GM19239 (cell line): ENCODE data around the gene MTMR12.
"Not testable (repeated sequence)": the region's sequence is repeated elsewhere in the genome, so short reads cannot be mapped to it uniquely, and the experiment has no call there.

ENCODE experiments used
- DNase-seq: peaks from one replicate; pipeline ENCODE4 v3.0.0; 2011; ENCODE audit warnings: low spot score; ENCODE audit not compliant: insufficient read length
- FAIRE-seq: peaks from 2 replicates; lab custom pipeline; 2011; peaks lifted over from hg19 to GRCh38; lab: Jason Lieb, UNC

The MTMR12 gene

DNA sequence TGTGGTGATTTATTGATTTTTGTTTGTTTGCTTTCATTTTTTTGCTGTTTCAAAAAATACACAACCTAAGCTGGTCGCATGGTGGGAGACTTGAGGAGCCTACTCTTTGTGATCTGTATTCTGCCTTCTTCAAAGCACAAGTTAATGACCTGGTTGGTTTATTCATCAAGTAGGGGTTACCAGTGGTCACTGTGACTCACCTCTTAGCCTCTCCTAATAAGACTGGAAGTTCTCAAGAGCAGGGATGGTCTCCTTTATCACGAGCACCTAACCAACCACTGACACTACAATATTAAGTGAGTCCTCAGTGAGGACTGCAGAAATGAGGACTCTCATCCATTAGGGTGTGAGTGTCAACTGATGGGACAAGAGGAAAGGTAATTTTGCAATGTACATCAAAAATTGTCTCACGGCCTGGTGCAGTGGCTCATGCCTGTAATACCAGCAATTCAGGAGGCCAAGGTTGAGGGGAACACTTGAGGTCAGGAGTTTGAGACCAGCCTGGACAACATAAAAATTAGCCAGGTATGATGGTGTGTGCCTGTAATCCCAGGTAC, 13.6 kb upstream of the MTMR12 start:
- FAIRE-seq = no peak
- no peak for DNase-seq

DNA sequence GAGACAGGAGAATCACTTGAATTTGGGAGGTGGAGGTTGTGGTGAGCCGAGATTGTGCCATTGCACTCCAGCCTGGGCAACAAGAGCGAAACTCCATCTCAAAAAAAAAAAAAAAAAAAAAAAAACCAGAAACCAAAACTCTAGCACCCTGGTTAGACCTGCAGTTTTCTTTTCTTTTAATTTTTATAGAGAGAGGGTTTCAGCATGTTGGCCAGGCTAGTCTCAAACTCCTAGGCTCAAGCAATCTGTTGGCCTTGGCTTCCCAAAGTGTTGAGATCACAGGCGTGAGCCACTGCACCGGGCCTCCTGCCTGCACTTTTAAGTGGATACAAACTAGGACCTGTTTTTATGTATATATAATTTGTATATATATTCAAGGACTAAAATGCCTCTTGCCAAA, 12.9 kb upstream of the MTMR12 start:
- no peak for FAIRE-seq

DNA sequence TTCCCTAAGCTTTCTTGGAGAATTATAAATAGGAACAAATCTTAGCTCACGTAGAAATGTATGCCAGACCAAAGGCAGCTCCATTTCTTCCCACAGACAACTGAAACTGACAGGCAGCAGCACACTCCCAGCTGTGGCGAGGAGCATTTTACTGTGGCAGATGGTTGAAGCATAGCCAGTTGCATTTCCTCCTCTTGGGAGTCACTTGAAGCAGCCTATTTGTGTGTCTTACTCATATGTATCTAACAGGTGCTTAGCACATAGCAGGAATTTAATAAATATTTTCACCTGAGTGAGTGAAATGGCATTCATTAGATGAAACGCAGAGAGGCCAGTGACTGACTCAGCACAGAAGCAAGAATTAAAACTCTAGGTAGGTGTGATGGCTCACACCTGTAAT, 12.3 kb upstream of the MTMR12 start:
- FAIRE-seq (peak; percentile 18), DNase-seq (peak; percentile 36)

More for the DNA sequence above, 12.9 kb upstream of the MTMR12 start:
- DNase-seq = no peak

DNA sequence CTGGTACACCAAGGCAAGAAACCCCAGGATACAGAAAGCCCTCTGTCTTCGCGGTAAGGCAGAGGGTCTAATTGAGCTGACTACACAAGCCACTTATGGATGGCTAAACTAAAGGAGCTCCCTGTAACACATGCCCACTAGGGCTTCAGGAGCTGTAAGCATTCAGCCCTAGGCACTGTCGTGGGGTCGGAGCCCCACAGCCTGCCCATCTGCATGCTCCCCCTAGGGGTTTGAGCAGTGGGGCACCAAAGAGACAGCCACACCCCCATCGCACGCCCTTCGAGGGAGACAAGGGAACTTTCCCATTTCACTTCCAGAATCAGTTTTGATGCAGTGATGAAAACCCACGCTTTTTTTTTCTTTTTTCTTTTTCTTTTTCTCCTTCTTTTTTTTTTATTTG, 11.0 kb upstream of the MTMR12 start:
- DNase-seq (no peak), FAIRE-seq (no peak)

DNA sequence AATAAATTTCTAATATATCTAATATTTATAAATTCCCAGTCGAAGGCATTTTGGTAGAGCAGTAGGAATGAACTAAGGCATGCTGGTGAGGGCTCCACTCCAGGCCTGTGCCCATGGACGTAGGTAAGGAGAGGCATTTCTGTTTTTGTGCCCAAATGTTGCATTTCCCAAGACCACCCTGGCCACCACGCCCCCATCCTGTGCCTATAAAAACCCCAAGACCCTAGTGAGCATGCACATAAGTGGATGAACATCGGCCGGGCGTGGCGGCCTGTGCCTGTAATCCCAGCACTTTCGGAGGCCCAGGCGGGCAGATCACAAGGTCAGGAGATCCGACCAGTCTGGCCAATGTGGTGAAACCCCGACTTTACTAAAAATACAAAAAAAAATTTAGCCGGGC, 10.1 kb upstream of the MTMR12 start:
- DNase-seq = no peak
- FAIRE-seq = no peak

DNA sequence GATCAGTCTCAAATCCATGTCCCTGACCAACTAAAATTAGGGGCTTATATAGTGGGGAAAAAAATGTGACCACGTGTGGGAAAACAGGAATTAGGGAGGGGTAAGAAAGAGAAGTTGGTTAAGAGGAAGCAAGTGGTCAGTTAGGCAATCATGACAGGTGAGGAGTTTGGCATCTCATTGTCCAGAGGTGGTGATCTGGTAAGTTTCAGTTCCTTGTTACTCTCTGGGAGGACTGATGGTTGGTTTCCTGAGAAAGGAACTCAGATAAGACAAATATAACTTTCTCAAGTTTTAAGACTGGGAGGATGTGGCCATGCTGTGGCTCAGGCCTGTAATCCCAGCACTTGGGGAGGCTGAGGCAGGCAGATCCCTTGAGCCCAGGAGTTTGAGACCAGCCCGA, 9.0 kb upstream of the MTMR12 start:
- not testable (repeated sequence) for DNase-seq, FAIRE-seq

DNA sequence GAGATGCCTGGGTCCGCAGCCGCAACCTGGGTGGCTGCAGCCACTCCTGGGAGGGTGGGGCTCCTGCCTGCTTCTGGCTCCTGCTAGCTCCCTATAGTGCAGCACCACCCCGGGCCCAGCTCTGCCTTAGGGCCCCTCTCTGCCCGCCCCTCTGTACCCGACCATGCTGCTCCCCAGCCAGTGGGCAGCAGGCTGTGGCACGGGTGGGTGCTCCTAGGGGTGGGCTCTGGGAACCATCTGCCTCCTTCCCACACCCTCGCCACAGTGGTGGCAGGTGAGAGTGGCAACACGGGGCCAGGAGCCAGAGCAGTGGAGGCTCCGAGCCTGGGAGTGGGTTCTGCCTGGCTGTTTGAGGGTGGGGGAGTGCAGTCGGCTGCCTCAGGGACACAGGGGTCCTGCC, 7.8 kb upstream of the MTMR12 start:
- DNase-seq (no peak), FAIRE-seq (no peak)

DNA sequence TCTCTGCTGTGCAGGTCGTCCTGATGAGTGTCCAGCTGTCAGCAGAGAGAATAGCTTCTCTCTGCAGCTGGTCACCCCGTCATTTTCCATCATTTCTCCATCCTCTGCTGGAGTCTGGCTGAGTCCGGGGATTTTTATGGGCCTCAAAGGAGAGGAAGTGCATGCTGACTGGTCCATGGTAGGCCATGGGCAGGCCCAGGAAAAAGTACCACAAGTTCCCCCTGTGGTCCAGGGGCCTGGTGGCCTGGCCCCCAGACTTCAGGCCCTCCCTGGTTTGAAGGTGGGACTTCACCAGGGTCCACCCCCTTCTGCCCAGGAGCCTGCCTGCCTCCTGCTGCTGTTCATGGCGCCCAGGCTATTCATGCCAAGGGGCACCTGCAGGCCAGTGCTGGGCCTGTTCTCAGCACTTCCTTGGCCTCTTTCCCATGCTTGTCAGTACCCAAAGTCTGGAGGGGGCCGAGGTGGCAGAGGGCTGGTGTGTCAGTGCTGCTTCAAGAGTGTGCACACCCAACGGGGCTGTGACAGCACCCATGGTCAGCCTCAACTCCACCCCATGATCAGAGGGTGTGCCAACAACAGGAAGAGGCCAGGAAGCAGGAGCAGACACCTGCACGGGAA, 7.3 kb upstream of the MTMR12 start:
- no peak for FAIRE-seq

DNA sequence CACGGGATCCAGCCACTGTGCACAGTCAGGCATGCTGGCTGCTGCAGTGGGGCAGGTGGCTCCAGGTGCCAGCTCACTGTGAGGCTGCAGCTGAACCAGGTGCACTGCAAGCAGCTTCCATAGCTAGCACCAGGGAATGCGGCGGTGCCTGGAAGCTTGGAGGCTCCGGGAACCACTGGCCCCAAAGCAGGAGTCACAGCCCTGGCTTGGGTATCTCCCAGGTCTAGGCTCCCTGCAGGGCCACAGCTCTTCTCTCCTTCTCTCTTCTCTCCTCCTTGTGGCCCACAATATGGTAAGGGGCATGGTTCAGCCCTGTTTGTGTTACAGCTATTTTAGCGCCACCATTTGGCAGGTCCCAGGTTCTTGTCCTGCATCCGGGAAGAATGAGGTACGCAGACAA, 6.7 kb upstream of the MTMR12 start:
- FAIRE-seq (no peak), DNase-seq (no peak)

More for the DNA sequence above, 7.3 kb upstream of the MTMR12 start:
- DNase-seq = no peak

DNA sequence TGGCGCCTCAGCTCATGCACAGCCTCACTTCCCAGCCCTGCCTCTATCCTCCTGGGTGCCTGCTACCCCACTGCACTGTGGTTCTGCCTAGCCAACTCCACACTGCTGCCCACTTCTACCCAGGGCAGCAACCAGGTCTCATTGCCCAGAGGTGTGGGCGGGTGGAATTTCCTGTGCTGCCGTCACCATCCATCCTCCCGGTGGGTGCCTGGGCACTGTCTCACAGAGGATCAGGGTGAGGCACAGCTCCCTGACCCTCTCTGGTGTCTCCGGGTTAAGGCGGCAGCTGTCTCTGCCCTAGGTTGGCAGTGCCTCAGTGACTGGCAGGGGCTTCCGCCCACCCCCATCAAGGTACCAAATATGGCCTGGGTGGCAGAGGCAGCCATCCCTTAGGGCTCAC, 4.3 kb upstream of the MTMR12 start:
- no peak for DNase-seq

DNA sequence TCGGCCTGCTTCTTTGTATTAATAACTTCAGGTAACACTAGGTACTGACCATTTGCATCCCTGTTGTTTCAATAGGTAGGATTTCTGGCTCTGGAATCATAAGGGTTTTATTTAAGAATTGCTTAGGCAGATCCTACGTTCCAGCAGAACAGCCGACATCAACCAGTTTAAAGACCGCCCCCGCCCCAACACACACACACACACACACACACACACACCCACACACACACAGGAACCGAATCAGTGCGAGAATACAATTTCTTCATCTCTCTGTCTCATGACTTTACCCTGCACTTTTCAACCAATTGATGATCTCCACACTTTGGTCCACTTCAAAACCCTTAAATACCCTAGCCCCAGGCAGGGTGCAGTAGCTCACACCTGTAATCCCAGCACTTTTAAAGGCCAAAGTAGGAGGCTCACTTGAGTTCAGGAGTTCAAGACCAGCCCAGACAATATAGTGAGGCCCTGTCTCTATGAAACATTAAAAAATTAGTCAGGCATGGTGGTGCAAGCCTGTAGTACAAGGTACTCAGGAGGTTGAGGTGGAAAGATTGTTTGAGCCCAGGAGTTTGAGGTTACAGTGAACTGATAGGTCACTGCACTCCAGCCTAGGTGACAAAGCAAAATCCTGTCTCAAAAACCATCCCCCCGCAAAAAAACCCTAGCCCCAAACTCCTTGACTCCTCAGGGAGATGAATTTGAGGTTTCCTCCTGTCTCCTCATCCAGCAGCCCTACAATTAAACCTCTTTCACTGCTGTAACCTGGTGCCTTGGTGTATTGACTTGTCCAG, 2.7 kb upstream of the MTMR12 start:
- DNase-seq = no peak
- FAIRE-seq = no peak

More for the DNA sequence above, 4.3 kb upstream of the MTMR12 start:
- FAIRE-seq = no peak

DNA sequence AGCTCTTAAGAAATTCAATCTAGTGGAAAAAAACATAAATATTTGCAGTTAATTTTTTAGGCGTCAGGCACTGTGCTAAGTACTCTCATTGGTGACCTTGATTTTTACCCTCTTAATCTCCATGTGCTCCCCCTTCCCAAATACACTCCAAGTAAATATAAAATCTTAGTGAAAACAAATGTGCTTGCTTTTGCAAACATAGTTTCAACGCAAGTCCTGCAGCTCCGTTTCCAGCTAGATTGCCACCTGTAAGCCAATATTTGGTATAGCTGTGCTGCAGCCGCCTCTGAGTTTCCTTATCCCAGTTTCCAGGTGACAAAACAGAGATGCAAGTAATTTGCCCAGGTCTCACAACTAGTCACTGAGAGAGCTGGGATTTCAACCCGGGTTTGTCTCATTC, 1.9 kb upstream of the MTMR12 start:
- FAIRE-seq (no peak), DNase-seq (no peak)

DNA sequence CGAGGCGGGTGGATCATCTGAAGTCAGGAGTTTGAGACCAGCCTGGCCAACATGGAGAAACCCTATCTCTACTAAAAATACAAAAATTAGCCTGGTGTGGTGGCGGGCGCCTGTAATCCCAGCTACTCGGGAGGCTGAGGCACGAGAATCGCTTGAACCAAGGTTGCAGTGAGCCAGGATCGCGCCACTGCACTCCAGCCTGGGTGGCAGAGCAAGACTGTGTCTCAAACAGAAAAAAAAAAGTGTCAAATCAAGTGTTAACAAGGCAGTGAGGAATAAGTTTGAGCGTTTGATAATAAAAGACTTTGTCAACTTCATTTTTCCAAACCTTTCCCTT, 1.4 kb upstream of the MTMR12 start:
- FAIRE-seq, DNase-seq: not testable (repeated sequence)

DNA sequence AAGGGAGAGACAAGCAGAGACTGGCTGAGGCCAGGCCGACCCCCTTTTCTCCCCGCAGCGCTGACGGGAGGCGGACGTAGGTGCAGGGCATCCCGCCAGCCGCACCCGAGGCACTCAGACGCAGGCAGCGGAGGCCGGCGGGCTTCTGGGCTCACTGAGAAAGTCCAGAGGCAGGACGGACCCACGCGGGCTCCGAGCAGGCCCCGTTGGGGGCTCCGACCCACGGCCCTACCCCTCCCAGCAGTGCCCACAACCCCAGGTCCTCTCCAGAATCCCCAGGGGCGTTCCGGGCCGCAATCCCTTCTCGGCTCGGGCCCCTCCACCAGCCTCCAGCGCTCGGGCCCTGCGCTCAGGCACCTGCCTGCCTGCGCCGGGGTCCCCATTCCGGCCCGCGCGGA, 543 bp downstream of the MTMR12 start:
- FAIRE-seq (no peak), DNase-seq (peak; percentile 29)

DNA sequence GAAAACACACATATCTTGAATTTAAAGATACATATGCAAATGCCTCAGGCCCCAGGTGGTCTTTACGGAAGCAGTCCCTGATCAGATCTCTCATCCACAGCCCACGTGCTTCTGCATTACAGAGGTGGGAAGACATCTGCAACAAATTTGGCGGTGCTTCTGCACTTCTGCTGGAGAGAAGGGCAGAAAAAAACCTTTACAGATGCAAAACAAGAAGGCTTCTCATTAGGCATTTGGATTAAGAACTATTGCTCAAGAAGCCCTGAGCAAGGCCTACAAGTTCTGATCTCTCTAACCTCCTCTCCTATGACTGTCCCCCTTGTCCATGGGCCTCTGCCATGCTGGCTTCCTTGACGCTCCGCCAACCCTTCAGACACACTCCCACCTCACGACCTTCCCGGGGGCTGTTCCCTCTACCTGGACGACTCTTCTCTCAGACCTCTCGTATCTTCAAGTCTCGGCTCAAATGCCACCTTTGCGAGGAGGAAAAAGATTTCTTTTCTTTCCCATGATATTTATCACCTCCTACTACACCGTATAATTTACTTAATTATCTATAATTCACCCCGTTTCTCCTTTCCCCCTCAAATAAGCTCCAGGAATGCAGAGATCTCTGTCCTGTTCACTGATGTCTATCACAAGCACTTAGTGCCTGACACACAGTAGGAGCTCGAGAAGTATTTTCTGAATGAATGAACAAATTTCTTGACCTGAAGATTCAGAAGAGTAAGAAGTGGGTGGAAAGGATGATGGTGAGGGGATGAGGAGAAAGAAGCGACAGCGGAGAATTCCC, 1.1 kb downstream of the MTMR12 start:
- no peak for DNase-seq
- FAIRE-seq = no peak

DNA sequence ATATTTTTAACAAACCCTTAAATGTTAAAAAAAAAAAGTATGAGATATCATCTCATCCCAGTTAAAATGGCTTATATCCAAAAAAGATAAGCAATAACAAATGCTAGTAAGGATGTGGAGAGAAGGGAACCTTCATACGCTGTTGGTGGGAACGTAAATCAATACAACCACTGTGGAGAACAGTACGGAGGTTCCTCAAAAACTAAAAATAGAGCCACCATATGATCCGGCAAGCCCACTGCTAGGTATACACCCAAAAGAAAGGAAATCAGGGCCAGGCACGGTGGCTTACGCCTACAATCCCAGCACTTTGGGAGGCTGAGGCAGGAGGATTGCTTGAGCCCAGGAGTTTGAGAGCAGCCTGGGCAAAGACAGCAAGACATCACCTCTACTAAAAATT, 3.0 kb downstream of the MTMR12 start:
- FAIRE-seq (no peak), DNase-seq (no peak)

DNA sequence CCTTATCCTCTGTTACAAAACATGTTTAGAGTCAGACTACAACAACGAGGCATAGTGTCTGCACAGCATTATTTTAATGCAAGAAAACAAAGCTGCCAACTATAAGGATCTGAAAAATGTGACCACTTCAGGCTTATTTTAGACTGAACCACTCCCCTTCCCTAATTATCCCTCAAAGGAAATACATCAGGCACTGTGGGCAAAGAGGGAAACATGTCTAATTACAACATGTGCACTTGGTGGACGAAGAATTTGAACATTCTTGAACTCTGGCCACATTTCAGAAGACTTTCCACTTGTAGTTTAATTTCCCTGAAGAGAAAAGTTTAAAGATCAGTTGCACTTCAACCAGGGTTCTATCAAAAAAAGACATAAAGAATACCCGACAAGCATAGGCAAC, 3.8 kb downstream of the MTMR12 start:
- DNase-seq (no peak), FAIRE-seq (no peak)

DNA sequence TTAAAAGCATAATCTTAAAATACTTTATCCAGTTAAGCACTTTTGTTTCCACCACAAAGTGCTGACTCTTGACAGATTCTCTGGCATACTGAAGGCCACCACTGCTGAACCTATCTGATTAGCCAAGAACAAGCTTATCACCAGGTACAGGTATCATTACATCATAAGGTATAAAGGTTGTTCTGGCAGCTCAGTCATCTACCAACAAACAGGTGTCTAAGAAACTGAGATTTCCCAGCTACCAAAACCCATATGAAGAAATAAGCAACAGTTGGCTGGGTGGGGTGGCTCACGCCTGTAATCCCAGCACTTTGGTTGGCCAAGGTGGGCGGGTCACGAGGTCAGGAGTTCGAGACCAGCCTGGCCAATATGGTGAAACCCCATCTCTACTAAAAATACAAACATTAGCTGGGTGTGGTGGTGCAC, 5.0 kb downstream of the MTMR12 start:
- DNase-seq (no peak), FAIRE-seq (no peak)

DNA sequence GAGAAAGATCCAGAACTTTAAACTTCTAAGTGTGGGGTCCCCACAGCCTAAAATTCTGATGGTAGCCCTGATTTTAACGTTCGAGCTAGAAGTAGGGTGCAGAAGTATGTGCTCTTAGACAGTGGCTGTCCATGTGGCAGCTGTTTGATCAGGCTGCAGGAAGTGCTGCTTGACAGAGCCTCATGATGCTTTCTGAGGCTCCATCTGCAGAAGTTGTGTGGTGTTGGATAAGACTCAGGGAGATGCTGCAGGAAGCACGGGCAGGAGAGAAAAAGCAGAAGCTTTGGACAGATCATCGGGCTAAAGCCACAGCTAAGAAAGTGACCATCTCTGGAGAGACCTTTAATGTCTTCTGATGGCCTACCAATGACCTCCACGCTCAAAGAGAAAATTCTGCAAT, 8.1 kb downstream of the MTMR12 start:
- DNase-seq = no peak
- no peak for FAIRE-seq

DNA sequence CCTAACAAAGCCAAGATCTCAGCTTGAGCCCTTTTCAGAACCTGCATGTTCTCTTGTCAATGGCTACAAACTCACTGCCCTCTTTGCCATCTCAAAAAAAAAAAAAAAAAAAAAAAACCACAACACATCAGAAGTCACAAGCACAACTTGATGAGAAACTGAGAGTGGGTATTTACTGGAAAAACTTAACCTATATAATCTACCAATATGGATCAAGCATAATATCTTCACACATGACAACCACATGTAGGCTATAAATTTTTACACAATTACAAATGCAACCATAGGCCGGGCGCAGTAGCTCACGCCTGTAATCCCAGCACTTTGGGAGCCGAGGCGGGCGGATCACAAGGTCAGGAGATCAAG, 9.0 kb downstream of the MTMR12 start:
- DNase-seq (no peak), FAIRE-seq (no peak)
